ENCODE measurements around the gene BPIFA3.

GRCh38 chr20:33191484-33191883 lies 25.7 kb upstream of the BPIFA3 start:
- TF ChIP-seq CTCF (tag by site-specific recombination; IDR thresholded peaks at IDR 0.05) (no peak), PRDM10 (tag by site-specific recombination; IDR thresholded peaks at IDR 0.05) (no peak), ZNF157 (tag by site-specific recombination; IDR thresholded peaks at IDR 0.05) (no peak), ZBTB20 (tag by site-specific recombination; IDR thresholded peaks at IDR 0.05) (no peak), ZNF121 (tag by site-specific recombination; IDR thresholded peaks at IDR 0.05) (no peak), INSM2 (tag by site-specific recombination; IDR thresholded peaks at IDR 0.05) (no peak), KLF10 (tag by site-specific recombination; IDR thresholded peaks at IDR 0.05) (no peak), ZNF510 (tag by site-specific recombination; IDR thresholded peaks at IDR 0.05; ENCODE audit: insufficient replicate concordance) (no peak), ZBTB1 (tag by site-specific recombination; IDR thresholded peaks at IDR 0.05) (no peak)
- TF ChIP-seq, protein P1, sequence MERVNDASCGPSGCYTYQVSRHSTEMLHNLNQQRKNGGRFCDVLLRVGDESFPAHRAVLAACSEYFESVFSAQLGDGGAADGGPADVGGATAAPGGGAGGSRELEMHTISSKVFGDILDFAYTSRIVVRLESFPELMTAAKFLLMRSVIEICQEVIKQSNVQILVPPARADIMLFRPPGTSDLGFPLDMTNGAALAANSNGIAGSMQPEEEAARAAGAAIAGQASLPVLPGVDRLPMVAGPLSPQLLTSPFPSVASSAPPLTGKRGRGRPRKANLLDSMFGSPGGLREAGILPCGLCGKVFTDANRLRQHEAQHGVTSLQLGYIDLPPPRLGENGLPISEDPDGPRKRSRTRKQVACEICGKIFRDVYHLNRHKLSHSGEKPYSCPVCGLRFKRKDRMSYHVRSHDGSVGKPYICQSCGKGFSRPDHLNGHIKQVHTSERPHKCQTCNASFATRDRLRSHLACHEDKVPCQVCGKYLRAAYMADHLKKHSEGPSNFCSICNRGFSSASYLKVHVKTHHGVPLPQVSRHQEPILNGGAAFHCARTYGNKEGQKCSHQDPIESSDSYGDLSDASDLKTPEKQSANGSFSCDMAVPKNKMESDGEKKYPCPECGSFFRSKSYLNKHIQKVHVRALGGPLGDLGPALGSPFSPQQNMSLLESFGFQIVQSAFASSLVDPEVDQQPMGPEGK (tag by site-specific recombination; IDR thresholded peaks at IDR 0.05): no peak
- TF ChIP-seq, protein P2, sequence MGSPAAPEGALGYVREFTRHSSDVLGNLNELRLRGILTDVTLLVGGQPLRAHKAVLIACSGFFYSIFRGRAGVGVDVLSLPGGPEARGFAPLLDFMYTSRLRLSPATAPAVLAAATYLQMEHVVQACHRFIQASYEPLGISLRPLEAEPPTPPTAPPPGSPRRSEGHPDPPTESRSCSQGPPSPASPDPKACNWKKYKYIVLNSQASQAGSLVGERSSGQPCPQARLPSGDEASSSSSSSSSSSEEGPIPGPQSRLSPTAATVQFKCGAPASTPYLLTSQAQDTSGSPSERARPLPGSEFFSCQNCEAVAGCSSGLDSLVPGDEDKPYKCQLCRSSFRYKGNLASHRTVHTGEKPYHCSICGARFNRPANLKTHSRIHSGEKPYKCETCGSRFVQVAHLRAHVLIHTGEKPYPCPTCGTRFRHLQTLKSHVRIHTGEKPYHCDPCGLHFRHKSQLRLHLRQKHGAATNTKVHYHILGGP (tag by site-specific recombination; IDR thresholded peaks at IDR 0.05): no peak
- TF ChIP-seq, protein P3, sequence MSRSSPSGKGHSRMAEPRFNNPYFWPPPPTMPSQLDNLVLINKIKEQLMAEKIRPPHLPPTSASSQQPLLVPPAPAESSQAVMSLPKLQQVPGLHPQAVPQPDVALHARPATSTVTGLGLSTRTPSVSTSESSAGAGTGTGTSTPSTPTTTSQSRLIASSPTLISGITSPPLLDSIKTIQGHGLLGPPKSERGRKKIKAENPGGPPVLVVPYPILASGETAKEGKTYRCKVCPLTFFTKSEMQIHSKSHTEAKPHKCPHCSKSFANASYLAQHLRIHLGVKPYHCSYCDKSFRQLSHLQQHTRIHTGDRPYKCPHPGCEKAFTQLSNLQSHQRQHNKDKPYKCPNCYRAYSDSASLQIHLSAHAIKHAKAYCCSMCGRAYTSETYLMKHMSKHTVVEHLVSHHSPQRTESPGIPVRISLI (tag by site-specific recombination; IDR thresholded peaks at IDR 0.05): no peak
